ENCODE results near the gene NEDD4L. TPM values are rescaled to one million over a fixed set of nuclear protein-coding genes. Genes with fewer than 3 reads are reported as not detected.

The NEDD4L gene
- total RNA-seq, 2 donors from 2014 or later, result 5.0 to 7.3 TPM

GRCh38 chr18:58408665-58409064 is 364.6 kb downstream of the NEDD4L start:
- H3K36me3 Mint-ChIP-seq (ENCODE audit: insufficient read depth in 2 of 2), result no peaks in the 10 kb centered on the region
- no peak for ATAC-seq (replicated peaks in 1 of 2)
- no peaks in the 10 kb centered on the region for H3K27me3 Mint-ChIP-seq (ENCODE audit: low read depth)
- H3K4me3 Mint-ChIP-seq, result no peak overlapping the region
- H3K9me3 Mint-ChIP-seq, result no peaks in the 10 kb centered on the region
- no peak for DNase-seq
- no peaks in the 10 kb centered on the region for H3K4me1 Mint-ChIP-seq (ENCODE audit: low read depth)
- H3K27ac Mint-ChIP-seq, result no peak overlapping the region

GRCh38 chr18:58409802-58410445 is 365.9 kb downstream of the NEDD4L start:
- Mint-ChIP-seq H3K4me3 (no peak overlapping the region), H3K27me3 (ENCODE audit: low read depth) (no peaks in the 10 kb centered on the region), H3K36me3 (ENCODE audit: insufficient read depth in 2 of 2) (no peaks in the 10 kb centered on the region), H3K9me3 (no peaks in the 10 kb centered on the region), H3K27ac (no peak overlapping the region), H3K4me1 (ENCODE audit: low read depth) (no peaks in the 10 kb centered on the region)
- ATAC-seq (replicated peaks in 1 of 2) (no peak), DNase-seq (no peak)

GRCh38 chr18:58411323-58411722 is 367.3 kb downstream of the NEDD4L start:
- no peak for ATAC-seq (replicated peaks in 1 of 2)
- Mint-ChIP-seq H3K4me3 (no peak overlapping the region), H3K9me3 (no peaks in the 10 kb centered on the region), H3K27ac (no peak overlapping the region), H3K4me1 (ENCODE audit: low read depth) (no peaks in the 10 kb centered on the region), H3K36me3 (ENCODE audit: insufficient read depth in 2 of 2) (no peaks in the 10 kb centered on the region), H3K27me3 (ENCODE audit: low read depth) (no peaks in the 10 kb centered on the region)
- DNase-seq, result no peak

GRCh38 chr18:58412844-58413666 is 369.0 kb downstream of the NEDD4L start:
- no peak for DNase-seq
- H3K9me3 Mint-ChIP-seq, result no peaks in the 10 kb centered on the region
- no peaks in the 10 kb centered on the region for H3K27me3 Mint-ChIP-seq (ENCODE audit: low read depth)
- H3K4me1 Mint-ChIP-seq (ENCODE audit: low read depth), result no peaks in the 10 kb centered on the region
- H3K4me3 Mint-ChIP-seq, result no peak overlapping the region
- no peaks in the 10 kb centered on the region for H3K36me3 Mint-ChIP-seq (ENCODE audit: insufficient read depth in 2 of 2)
- H3K27ac Mint-ChIP-seq, result no peak overlapping the region
- ATAC-seq (replicated peaks in 1 of 2), result no peak

GRCh38 chr18:58413667-58414628 is 369.9 kb downstream of the NEDD4L start:
- H3K9me3 Mint-ChIP-seq, result no peaks in the 10 kb centered on the region
- H3K4me3 Mint-ChIP-seq, result no peak overlapping the region
- DNase-seq (no peak), ATAC-seq (replicated peaks in 1 of 2) (no peak)
- no peaks in the 10 kb centered on the region for H3K27me3 Mint-ChIP-seq (ENCODE audit: low read depth)
- no peaks in the 10 kb centered on the region for H3K36me3 Mint-ChIP-seq (ENCODE audit: insufficient read depth in 2 of 2)
- no peak overlapping the region for H3K27ac Mint-ChIP-seq
- no peaks in the 10 kb centered on the region for H3K4me1 Mint-ChIP-seq (ENCODE audit: low read depth)

- H3K9me3 Mint-ChIP-seq, result peaks cover 2 to 9% of the 10 kb centered on the region in 2 donors
- H3K4me3 Mint-ChIP-seq, result no peak overlapping the region
- H3K36me3 Mint-ChIP-seq (ENCODE audit: insufficient read depth in 2 of 2), result no peaks in the 10 kb centered on the region
- no peak for ATAC-seq (replicated peaks in 1 of 2)
- peaks cover 8% of the 10 kb centered on the region for H3K27me3 Mint-ChIP-seq (ENCODE audit: low read depth)
- no peak overlapping the region for H3K27ac Mint-ChIP-seq
- no peak for DNase-seq
- no peaks in the 10 kb centered on the region for H3K4me1 Mint-ChIP-seq (ENCODE audit: low read depth)
Observed at GRCh38 chr18:58416014-58416703, 372.1 kb downstream of the NEDD4L start.

- Mint-ChIP-seq H3K36me3 (ENCODE audit: insufficient read depth in 2 of 2) (no peaks in the 10 kb centered on the region), H3K9me3 (peaks cover 2 to 9% of the 10 kb centered on the region in 2 donors), H3K27me3 (ENCODE audit: low read depth) (peaks cover 8% of the 10 kb centered on the region), H3K4me3 (no peak overlapping the region), H3K4me1 (ENCODE audit: low read depth) (no peaks in the 10 kb centered on the region), H3K27ac (no peak overlapping the region)
- DNase-seq (no peak), ATAC-seq (replicated peaks in 1 of 2) (no peak)
Observed at GRCh38 chr18:58416704-58417683, 373.0 kb downstream of the NEDD4L start.

- H3K9me3 Mint-ChIP-seq, result peaks cover 3 to 9% of the 10 kb centered on the region in 2 donors
- H3K27ac Mint-ChIP-seq, result no peak overlapping the region
- H3K4me3 Mint-ChIP-seq, result no peak overlapping the region
- H3K27me3 Mint-ChIP-seq (ENCODE audit: low read depth), result peaks cover 8% of the 10 kb centered on the region
- H3K36me3 Mint-ChIP-seq (ENCODE audit: insufficient read depth in 2 of 2), result no peaks in the 10 kb centered on the region
- ATAC-seq (replicated peaks in 1 of 2), result no peak
- H3K4me1 Mint-ChIP-seq (ENCODE audit: low read depth), result no peaks in the 10 kb centered on the region
- no peak for DNase-seq
Observed at GRCh38 chr18:58417752-58418151, 373.7 kb downstream of the NEDD4L start.

GRCh38 chr18:58418361-58418760 is 374.3 kb downstream of the NEDD4L start:
- Mint-ChIP-seq H3K9me3 (peaks cover 3 to 9% of the 10 kb centered on the region in 2 donors), H3K27ac (no peak overlapping the region), H3K36me3 (ENCODE audit: insufficient read depth in 2 of 2) (no peaks in the 10 kb centered on the region), H3K4me3 (no peak overlapping the region), H3K27me3 (ENCODE audit: low read depth) (peaks cover 8% of the 10 kb centered on the region), H3K4me1 (ENCODE audit: low read depth) (no peaks in the 10 kb centered on the region)
- DNase-seq, result no peak
- ATAC-seq (replicated peaks in 1 of 2), result no peak

GRCh38 chr18:58419587-58420199 is 375.7 kb downstream of the NEDD4L start:
- H3K27ac Mint-ChIP-seq, result no peak overlapping the region
- H3K9me3 Mint-ChIP-seq, result peaks cover 3 to 9% of the 10 kb centered on the region in 2 donors
- H3K27me3 Mint-ChIP-seq (ENCODE audit: low read depth), result peaks cover 8% of the 10 kb centered on the region
- no peak overlapping the region for H3K4me3 Mint-ChIP-seq
- no peak for ATAC-seq (replicated peaks in 1 of 2)
- H3K4me1 Mint-ChIP-seq (ENCODE audit: low read depth), result no peaks in the 10 kb centered on the region
- H3K36me3 Mint-ChIP-seq (ENCODE audit: insufficient read depth in 2 of 2), result no peaks in the 10 kb centered on the region
- no peak for DNase-seq

- Mint-ChIP-seq H3K4me3 (no peak overlapping the region), H3K36me3 (ENCODE audit: insufficient read depth in 2 of 2) (no peaks in the 10 kb centered on the region), H3K9me3 (peaks cover 0 to 2% of the 10 kb centered on the region in 2 donors), H3K27ac (no peak overlapping the region), H3K4me1 (ENCODE audit: low read depth) (peaks cover 5% of the 10 kb centered on the region), H3K27me3 (ENCODE audit: low read depth) (peaks cover 6% of the 10 kb centered on the region)
- DNase-seq (no peak), ATAC-seq (replicated peaks in 1 of 2) (no peak)
Observed at GRCh38 chr18:58426611-58427010, 382.6 kb downstream of the NEDD4L start.

Measured in activated T-cell treated with anti-CD3 and anti-CD28 coated beads, Interleukin-2, amount 50 U/mL, for 72 hours (primary cell).